Spinal cord (tissue), 10 donors: Measurements from ENCODE around the gene KATNB1. TPM values are rescaled to one million over a fixed set of nuclear protein-coding genes. Genes with fewer than 3 reads are reported as not detected.

Source experiments
- DNase-seq, 6 donors: peaks; one replicate each; pipeline versions ENCODE4 v3.0.0 to v3.0.0-alpha.2; 2013 to 2015; ENCODE audit warnings: low spot score in 6 of 6, low read depth in 4 of 6
- H3K27ac ChIP-seq: one replicate; pipeline ENCODE4 v1.5.1; 2013; ENCODE audit warnings: low read depth, low read length, control low read depth
- H3K27me3 ChIP-seq: one replicate; pipeline ENCODE4 v1.6.1; 2013; ENCODE audit warnings: low read length; ENCODE audit not compliant: control insufficient read depth, insufficient read depth
- H3K36me3 ChIP-seq: one replicate; pipeline ENCODE4 v1.6.1; 2013; ENCODE audit warnings: low read length; ENCODE audit not compliant: control insufficient read depth, insufficient read depth
- H3K4me1 ChIP-seq: one replicate; pipeline ENCODE4 v1.6.1; 2013; ENCODE audit warnings: low read length; ENCODE audit not compliant: control insufficient read depth, insufficient read depth
- H3K4me3 ChIP-seq: one replicate; pipeline ENCODE4 v1.5.1; 2013; ENCODE audit warnings: low read depth, low read length, control low read depth
- H3K9me3 ChIP-seq: one replicate; pipeline ENCODE4 v1.6.1; 2013; ENCODE audit warnings: low read length; ENCODE audit not compliant: control insufficient read depth, insufficient read depth
- WGBS: methylation state at CpG from one replicate; pipeline ENCODE4 v1.1.5; 2013; ENCODE audit warnings: missing lambda C conversion rate; ENCODE audit not compliant: insufficient coverage; 5-methylcytosine and 5-hydroxymethylcytosine counted together
- polyA plus RNA-seq, 2 donors: library from polyadenylated mRNA; unstranded; fragments of 120-200 nt; gene quantifications; one replicate each; pipeline ENCODE4 v1.2.1, GENCODE V29; 2013; ENCODE audit not compliant: insufficient read length in 2 of 2
- total RNA-seq, 2 donors: library from RNA; depleted of rRNA in 1 of 2; stranded (reverse); fragments of 120-200 nt in 1 of 2; fragments of >200 nt in 1 of 2; gene quantifications; one replicate each; pipeline versions ENCODE4 v1.2.3 to v1.2.4, GENCODE V29; 2013 to 2014
- donor health status: healthy.

KATNB1 gene
- total and polyA plus RNA-seq, 4 donors = 28.8 to 52.9 (median 43.0) TPM

DNA sequence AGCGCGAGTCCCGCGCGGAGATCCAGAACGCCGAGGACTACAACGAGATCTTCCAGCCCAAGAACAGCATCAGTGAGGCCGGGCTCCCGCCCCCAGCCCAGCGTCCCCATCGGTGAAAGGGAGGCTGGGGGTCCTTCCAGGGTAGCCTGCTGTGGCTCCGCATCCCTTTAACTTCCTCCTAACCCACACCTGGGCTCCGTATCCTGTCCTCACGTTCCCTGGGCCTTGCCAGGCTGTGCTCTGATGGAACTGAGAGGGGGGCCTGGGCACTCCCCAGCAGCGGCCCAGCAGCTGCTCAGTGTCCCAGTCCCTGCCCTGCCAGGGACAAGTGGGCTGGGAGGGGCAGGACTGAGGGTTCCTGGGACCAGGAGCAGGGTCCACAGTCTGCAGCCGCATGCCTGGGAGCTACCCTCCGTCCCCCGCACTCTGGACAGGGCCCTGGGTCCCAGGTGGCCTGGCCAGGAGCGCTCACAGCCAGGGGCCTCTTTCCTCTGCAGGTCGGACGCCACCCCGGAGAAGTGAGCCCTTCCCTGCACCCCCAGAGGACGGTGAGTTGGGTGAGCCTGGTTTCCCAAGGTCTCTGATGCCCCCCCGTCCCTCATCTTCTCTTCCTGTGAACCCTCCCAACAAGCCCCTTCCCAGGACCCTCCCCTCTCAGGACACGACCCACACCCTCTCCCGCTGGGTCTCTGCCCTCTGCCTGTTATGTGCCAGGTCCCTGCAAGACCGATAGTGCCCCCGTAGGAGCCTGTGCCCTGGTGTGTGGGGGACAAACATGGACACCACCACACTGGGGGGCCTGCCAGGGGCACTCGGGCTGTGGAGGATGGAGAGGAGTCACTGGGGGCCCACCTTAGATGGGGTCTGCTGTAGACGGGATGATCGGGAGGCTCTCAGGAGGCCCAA, 18.1 kb downstream of the KATNB1 start:
- Histone ChIP-seq H3K4me3 (no peak overlapping the region), H3K36me3 (peaks cover 97% of the 10 kb centered on the region), H3K9me3 (no peaks in the 10 kb centered on the region), H3K27ac (no peak overlapping the region), H3K27me3 (no peaks in the 10 kb centered on the region), H3K4me1 (peaks cover 3% of the 10 kb centered on the region)
- DNase-seq = no peak
- WGBS = 90% methylated on average over 29 of the region's 32 CpGs

DNA sequence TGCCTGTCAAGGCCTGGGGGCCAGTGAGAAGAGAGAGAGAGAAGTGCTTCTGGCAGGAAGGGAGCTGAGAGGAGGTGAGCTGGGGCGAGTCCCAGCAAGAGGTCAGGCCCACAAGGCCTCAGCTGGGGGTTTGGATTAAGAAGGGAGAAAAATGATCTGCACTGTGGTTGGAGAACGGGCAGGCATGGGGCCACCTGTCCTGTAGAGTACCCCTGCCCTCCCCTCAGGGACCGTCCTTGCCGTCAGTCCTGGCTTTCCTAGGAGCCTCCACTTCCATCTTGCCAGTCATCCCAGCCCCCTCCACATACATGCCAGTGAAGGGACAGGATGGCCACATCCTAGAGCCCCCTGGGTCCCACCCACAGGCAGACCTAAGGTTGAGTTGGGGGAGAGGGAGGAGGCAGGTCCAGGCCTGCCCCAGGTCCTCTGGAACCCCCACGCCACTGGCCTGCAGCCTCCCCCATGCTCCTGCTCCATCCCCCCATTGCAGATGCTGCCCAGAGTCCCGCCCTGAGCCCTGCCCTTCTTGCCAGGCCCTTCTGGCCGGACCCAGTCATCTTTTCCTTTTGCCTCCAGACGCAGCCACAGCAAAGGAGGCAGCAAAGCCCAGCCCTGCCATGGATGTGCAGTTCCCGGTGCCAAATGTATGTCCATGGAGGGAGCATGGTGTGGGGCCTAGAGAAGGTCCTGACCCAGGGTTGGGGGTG, 18.9 kb downstream of the KATNB1 start:
- DNase-seq = no peak
- 83% methylated on average over 9 of the region's 9 CpGs for WGBS
- H3K4me3 ChIP-seq = no peak overlapping the region
- no peaks in the 10 kb centered on the region for H3K27me3 ChIP-seq
- peaks cover 3% of the 10 kb centered on the region for H3K4me1 ChIP-seq
- H3K27ac ChIP-seq = no peak overlapping the region
- no peaks in the 10 kb centered on the region for H3K9me3 ChIP-seq
- peaks cover 100% of the 10 kb centered on the region for H3K36me3 ChIP-seq

DNA sequence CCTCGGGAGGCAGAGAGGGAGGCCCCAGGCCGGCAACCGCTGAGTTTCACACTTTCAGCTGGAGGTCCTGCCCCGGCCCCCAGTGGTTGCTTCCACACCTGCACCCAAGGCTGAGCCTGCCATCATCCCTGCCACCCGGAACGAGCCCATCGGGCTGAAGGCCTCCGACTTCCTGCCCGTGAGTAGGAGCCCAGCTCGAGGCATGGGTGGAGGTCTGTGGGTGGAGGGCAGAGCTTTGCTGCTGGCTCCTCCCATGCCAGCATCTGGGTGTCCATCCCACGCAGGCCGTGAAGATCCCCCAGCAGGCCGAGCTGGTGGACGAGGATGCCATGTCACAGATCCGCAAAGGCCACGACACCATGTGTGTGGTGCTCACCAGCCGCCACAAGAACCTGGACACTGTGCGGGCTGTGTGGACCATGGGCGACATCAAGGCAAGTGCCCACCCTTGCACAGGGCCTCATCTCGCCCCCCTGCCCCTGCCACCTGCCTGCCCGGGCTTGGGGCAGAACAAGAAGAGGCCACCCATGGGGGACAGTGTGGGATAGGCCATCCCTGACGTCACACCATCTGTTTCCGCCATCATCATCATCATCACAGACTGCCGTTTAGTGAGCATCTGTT, 19.6 kb downstream of the KATNB1 start:
- Histone ChIP-seq H3K27me3 (no peaks in the 10 kb centered on the region), H3K4me1 (peaks cover 3% of the 10 kb centered on the region), H3K9me3 (no peaks in the 10 kb centered on the region), H3K27ac (no peak overlapping the region), H3K36me3 (peaks cover 100% of the 10 kb centered on the region), H3K4me3 (no peak overlapping the region)
- DNase-seq = no peak
- WGBS = 85% methylated on average over 23 of the region's 24 CpGs

DNA sequence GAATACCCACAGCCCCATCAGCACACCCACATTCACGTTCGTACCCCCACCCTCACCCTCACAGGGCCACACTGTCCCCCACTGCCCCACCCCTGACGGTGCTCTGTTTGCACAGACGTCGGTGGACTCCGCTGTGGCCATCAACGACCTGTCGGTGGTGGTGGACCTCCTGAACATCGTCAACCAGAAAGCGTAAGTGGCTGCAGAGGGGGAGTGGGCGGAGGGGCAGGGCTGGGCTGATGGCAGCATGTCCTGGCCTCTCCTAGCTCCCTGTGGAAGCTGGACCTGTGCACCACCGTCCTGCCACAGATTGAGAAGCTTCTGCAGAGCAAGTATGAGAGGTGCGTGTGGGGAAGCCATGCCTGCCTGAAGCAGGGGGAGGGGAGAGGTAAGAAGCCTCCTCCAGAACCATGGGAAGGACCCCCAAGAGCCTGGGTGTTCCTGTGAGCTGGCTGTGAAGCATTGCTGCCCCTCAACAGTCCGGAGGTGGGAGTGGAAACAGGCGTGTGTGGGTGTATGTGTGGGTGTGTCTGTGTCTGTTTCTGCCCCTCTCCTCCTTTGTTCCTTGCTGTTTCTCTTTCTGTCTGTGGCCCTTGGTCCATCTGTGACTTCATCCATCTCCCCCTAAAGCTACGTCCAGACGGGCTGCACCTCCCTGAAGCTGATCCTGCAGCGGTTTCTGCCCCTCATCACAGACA, 20.3 kb downstream of the KATNB1 start:
- no peak for DNase-seq
- no peaks in the 10 kb centered on the region for H3K27me3 ChIP-seq
- WGBS = 89% methylated on average over 13 of the region's 18 CpGs
- H3K4me1 ChIP-seq = peaks cover 3% of the 10 kb centered on the region
- H3K4me3 ChIP-seq = no peak overlapping the region
- H3K36me3 ChIP-seq = peaks cover 100% of the 10 kb centered on the region
- H3K9me3 ChIP-seq = no peaks in the 10 kb centered on the region
- no peak overlapping the region for H3K27ac ChIP-seq

DNA sequence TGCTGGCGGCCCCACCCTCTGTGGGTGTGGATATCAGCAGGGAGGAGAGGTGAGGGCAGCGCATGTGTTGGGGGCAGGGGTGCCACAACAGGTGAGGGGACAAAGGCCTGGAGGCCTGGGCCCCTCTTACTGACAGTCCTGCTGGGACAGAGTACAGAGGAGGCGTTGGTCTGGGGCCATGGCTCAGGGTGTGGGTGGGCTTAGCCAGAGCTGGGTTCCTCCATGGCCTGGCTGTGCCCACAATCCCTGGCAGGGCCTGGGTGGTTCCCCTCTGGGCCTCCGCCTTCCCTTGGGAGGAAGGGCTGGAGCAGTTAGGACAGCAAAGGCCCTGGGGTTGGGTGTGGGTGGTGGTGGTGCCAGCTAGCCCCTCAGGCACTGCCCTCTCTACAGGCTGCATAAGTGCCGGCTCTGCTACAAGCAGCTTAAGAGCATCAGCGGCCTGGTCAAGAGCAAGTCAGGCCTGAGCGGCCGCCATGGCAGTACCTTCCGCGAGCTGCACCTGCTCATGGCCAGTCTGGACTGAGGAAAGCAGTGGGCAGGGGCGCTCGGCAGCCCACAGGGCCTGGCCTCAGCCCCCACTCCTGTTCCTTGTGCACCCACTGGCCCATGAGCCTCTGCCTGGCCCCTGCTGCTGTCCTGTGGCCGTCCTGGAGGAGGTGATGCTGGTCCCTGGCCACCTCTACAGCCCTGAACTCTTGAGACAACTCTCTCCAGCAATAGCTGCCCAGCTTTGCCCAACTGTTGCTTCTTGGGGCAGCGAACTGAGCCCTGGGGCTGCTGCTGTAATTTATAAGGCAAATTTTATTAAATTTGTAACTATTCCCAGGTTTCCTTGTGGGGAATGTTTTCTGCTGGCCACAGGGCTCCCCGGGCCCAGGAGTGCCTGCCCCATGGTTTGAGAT, 21.1 kb downstream of the KATNB1 start:
- no peak for DNase-seq
- Histone ChIP-seq H3K4me3 (no peak overlapping the region), H3K4me1 (peaks cover 3% of the 10 kb centered on the region), H3K36me3 (peaks cover 100% of the 10 kb centered on the region), H3K27me3 (no peaks in the 10 kb centered on the region), H3K9me3 (no peaks in the 10 kb centered on the region), H3K27ac (no peak overlapping the region)
- 86% methylated on average over 14 of the region's 15 CpGs for WGBS

DNA sequence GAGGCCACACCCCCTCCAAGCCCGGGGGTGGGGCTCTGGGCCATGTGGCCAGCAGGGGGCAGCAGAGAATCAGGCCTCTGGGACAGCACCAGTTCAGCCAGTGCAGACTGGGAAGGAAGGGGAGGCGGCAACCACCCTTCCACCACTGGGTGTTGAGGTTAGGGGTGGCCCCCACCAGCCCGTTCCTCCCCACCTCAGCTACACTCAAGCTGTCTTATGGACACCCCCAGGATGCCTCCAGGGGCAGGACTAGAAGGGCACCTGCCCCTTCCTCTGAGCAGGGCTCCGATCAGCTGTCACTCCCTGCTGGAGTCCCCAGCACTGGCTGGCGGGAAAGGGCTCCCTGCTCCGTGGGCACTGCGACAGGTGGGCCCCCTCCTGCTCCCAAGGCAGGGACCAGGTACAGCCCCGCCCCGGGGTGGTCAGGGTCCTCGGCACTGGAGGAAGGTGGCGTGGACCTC, 21.8 kb downstream of the KATNB1 start:
- Histone ChIP-seq H3K4me1 (peaks cover 3% of the 10 kb centered on the region), H3K36me3 (peaks cover 100% of the 10 kb centered on the region), H3K9me3 (no peaks in the 10 kb centered on the region), H3K27me3 (no peaks in the 10 kb centered on the region), H3K27ac (no peak overlapping the region), H3K4me3 (no peak overlapping the region)
- WGBS = 62% methylated on average over 10 of the region's 11 CpGs
- peak in 4 of 6 donors; percentile 41 to 82 (median 63) for DNase-seq

DNA sequence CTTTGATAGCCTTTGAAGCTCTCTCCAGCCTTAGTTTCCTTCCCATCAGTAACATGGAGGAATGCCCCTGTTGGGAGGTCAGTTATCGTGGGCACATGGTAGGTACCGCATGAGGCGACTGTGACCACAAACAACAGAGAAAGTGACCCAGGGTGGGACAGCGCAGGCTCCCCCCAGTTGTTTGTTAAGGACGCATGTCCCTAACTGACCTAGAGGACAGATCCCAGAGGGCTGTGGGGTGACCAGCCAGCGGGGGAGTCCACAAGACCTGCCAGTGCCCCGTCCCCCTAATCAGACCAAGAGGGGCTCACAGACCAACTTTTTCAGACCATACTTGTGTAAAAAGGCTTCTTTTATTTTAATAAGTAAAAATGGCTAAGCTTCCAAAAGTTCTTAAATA, 22.3 kb downstream of the KATNB1 start:
- Histone ChIP-seq H3K27me3 (no peaks in the 10 kb centered on the region), H3K27ac (no peak overlapping the region), H3K4me1 (peaks cover 3% of the 10 kb centered on the region), H3K9me3 (no peaks in the 10 kb centered on the region), H3K36me3 (peaks cover 100% of the 10 kb centered on the region), H3K4me3 (no peak overlapping the region)
- WGBS = 93% methylated on average over 5 of the region's 7 CpGs
- no peak for DNase-seq

DNA sequence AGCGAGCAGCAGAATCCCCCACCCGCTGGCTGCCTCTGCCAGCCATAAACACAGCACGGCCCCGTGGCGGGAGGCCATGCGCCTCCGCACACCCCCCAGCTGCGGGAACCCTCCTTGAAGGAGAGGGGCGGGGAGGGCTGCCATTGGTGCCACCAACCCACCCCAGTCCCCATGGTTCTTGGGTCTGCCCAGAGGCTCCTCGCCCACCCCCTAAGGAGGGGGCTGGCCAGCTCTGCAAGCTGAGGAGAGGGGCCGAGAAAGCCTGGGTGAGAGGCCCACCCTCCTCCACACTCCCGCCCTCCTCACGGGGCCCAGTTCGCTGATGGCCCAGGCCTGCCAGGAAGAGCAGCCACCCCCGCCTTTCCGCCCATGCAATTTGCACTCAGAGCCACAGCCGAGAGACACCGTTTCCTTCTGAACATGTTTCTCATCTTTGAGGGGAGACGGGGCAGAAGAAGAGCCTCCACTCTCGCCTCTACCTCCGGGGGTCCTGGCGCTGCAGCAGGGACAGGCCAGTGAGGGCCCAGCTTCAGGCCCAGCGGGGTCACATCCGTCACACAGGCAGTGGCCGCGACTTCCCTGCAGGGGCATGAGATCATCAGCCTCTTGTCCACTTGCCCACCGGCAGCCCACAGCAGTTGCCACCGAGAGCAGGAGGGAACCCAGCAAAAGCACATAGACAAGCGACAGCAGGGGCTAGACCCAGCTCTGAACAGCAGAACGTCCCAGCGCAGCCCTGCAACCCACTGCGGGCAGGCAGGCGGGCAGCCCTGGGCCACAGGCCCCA, 23.0 kb downstream of the KATNB1 start:
- Histone ChIP-seq H3K27me3 (no peaks in the 10 kb centered on the region), H3K4me1 (peaks cover 3% of the 10 kb centered on the region), H3K36me3 (peaks cover 100% of the 10 kb centered on the region), H3K9me3 (no peaks in the 10 kb centered on the region), H3K4me3 (no peak overlapping the region), H3K27ac (no peak overlapping the region)
- WGBS = 74% methylated on average over 31 of the region's 33 CpGs
- DNase-seq = no peak
